Thymus (tissue), 11 donors: ENCODE results near the gene MTMR4. TPM values are rescaled to one million over a fixed set of nuclear protein-coding genes. Genes with fewer than 3 reads are reported as not detected.

ENCODE experiments used
- DNase-seq, 9 donors: peaks; one replicate each; pipeline ENCODE4 v3.0.0-alpha.2; 2013; ENCODE audit warnings: low spot score in 9 of 9, low read depth in 6 of 9, missing footprints in 1 of 9
- H3K27ac ChIP-seq, 2 donors: one replicate each; pipeline ENCODE4 v1.5.1; 2013; ENCODE audit warnings: control low read depth in 1 of 2, low read depth in 1 of 2, low read length in 1 of 2, mild to moderate bottlenecking in 1 of 2, moderate library complexity in 1 of 2
- H3K27me3 ChIP-seq, 2 donors: one replicate each; pipeline ENCODE4 v1.5.1; 2013; ENCODE audit warnings: low read length in 1 of 2; ENCODE audit not compliant: control insufficient read depth in 2 of 2, insufficient read depth in 1 of 2
- H3K36me3 ChIP-seq, 2 donors: one replicate each; pipeline ENCODE4 v1.5.1; 2013; ENCODE audit warnings: low read length in 1 of 2, mild to moderate bottlenecking in 1 of 2, moderate library complexity in 1 of 2; ENCODE audit not compliant: control insufficient read depth in 2 of 2, insufficient read depth in 2 of 2
- H3K4me1 ChIP-seq, 2 donors: one replicate each; pipeline ENCODE4 v1.5.1; 2013; ENCODE audit warnings: low read length in 2 of 2; ENCODE audit not compliant: control insufficient read depth in 2 of 2, insufficient read depth in 2 of 2
- H3K4me3 ChIP-seq, 2 donors: one replicate each; pipeline ENCODE4 v1.5.1; 2013; ENCODE audit warnings: low read length in 2 of 2, control low read depth in 1 of 2, mild to moderate bottlenecking in 1 of 2
- H3K9me3 ChIP-seq, 2 donors: one replicate each; pipeline ENCODE4 v1.5.1; 2013; ENCODE audit warnings: low read length in 1 of 2, mild to moderate bottlenecking in 1 of 2; ENCODE audit not compliant: control insufficient read depth in 2 of 2, insufficient read depth in 1 of 2
- WGBS: extraction: QIAGEN DNeasy Blood & Tissue Kit; methylation state at CpG from one replicate; pipeline ENCODE4 v1.1.7; 2013; 5-methylcytosine and 5-hydroxymethylcytosine counted together
- polyA plus RNA-seq: library from polyadenylated mRNA; stranded (reverse); fragments of 200-250 nt; gene quantifications from one replicate; pipeline ENCODE4 v1.2.3, GENCODE V29; 2013
- total RNA-seq: library from RNA; stranded (reverse); fragments of 120-200 nt; gene quantifications from one replicate; pipeline ENCODE4 v1.2.4, GENCODE V29; 2013
- donor health status: healthy.

MTMR4 gene
- total and polyA plus RNA-seq, 2 donors: 17.0 to 28.0 TPM

DNA sequence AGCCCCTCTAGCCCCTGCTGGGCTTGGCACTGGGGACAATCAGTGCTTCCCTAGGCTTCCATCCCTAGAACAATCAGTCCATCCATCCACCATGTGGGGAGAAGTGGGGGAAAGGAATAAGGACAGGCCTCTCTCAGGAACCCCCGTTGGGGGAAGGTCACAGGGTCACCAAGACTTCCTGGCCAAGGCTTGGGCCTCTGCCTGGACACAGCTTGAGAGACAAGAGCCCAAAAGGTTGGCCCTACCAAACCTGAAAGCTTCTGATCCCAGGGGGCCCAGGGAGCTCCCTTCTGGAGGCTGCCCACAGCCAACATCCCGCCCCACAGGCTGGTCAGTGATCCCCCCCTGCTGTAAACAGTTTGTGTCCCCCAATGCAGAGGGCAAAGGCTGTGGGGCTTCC is 16.2 kb upstream of the MTMR4 start:
- no peak overlapping the region for H3K27ac ChIP-seq
- 89% methylated on average over 2 of the region's 2 CpGs for WGBS
- peaks cover 11 to 71% of the 10 kb centered on the region in 2 donors for H3K27me3 ChIP-seq
- H3K4me3 ChIP-seq: no peak overlapping the region
- H3K9me3 ChIP-seq: no peaks in the 10 kb centered on the region
- DNase-seq: no peak
- H3K4me1 ChIP-seq: peaks cover 7 to 14% of the 10 kb centered on the region in 2 donors
- H3K36me3 ChIP-seq: no peaks in the 10 kb centered on the region

DNA sequence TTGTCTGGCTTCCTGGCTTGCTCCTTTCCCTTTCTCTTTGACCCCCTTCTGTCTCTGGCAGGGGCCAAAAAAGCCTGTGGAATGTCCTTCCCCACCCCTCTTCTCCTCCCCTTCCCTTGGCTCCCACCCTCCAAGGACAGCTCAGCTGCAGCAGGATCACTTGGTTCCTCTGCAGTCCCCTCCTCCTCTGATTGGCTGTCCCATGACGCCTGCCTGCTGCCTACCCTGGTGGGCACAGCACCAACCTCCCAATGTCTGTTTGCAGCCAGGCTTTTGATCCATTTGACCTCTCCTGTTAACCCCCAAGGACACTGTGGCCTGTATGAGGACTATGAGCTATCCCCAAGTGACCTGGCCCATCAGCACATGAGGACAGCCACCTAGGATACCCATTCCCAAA is 14.8 kb upstream of the MTMR4 start:
- H3K4me3 ChIP-seq: no peak overlapping the region
- peaks cover 7 to 14% of the 10 kb centered on the region in 2 donors for H3K4me1 ChIP-seq
- no peak overlapping the region for H3K27ac ChIP-seq

DNA sequence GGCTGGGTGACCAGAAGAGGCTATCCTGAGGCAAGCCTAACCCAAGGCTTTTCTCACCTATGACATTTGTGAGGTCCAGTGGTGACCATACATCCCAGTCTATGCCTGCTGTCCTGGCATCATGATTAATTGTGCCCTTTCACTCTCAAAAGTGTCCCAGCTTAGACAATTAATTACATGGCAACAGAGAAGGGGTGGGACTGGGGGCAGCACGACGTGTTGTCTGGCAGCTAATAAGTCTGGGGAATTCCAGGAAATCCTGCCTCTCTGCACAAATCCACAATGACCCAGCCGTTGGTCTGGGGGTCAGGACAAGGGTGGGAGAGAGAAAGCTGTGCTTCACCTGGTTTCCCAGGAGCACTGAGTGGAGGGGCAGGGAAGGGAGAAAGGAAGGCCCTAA is 14.0 kb upstream of the MTMR4 start:
- Histone ChIP-seq H3K4me3 (no peak overlapping the region), H3K9me3 (no peaks in the 10 kb centered on the region), H3K27ac (no peak overlapping the region), H3K36me3 (no peaks in the 10 kb centered on the region), H3K27me3 (peaks cover 8 to 51% of the 10 kb centered on the region in 2 donors), H3K4me1 (peaks cover 7 to 14% of the 10 kb centered on the region in 2 donors)
- no peak for DNase-seq
- WGBS: 86% methylated on average over 3 of the region's 3 CpGs

More for the DNA sequence above, 14.8 kb upstream of the MTMR4 start:
- no peak for DNase-seq
- Histone ChIP-seq H3K36me3 (no peaks in the 10 kb centered on the region), H3K9me3 (no peaks in the 10 kb centered on the region), H3K27me3 (peaks cover 8 to 59% of the 10 kb centered on the region in 2 donors)
- WGBS: 83% methylated on average over 1 of the region's 1 CpG

DNA sequence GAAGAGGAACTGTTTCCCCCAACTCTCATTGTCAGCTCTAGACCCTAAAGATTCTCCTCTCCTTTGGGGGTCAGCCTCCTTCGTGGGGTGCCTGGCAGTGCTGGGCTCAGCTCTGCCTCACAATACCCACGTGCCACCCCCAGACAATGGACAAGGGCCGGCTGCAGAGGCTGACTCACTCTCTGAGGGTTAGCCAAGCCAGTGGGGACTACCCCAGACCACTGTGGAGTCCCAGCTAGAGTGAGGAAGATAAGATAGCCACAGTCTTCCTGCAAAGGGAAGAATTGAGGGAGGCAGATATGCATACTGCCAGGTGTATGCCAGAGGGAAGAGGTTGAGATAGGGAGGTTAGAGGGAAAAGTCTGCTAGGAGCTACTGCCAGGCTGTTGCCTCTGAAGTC is 13.5 kb upstream of the MTMR4 start:
- Histone ChIP-seq H3K27me3 (peaks cover 8 to 46% of the 10 kb centered on the region in 2 donors), H3K4me1 (peaks cover 7 to 14% of the 10 kb centered on the region in 2 donors), H3K9me3 (no peaks in the 10 kb centered on the region), H3K4me3 (no peak overlapping the region), H3K36me3 (no peaks in the 10 kb centered on the region), H3K27ac (no peak overlapping the region)
- DNase-seq: no peak
- 86% methylated on average over 3 of the region's 3 CpGs for WGBS

DNA sequence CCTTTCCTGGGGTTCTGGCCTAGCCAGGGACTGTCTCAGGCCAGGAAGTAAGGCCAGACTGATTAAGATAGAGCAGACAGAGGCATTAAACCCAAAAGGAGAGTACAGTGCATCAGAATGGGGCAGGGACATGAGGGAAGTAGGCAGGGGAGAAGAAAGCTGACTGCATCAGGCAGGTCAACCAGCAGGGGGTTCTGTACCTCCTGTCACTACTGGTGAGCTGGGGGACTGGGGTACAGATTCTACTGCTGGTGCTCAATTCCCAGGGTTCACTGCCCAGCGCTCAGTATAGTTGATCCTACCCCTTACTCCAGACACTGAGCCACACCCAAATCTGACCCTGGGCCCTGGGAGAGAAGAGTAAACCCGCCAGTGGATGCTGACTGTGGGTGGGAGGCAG is 12.9 kb upstream of the MTMR4 start:
- peaks cover 8 to 40% of the 10 kb centered on the region in 2 donors for H3K27me3 ChIP-seq
- H3K27ac ChIP-seq: no peak overlapping the region
- no peak overlapping the region for H3K4me3 ChIP-seq
- peaks cover 7 to 13% of the 10 kb centered on the region in 2 donors for H3K4me1 ChIP-seq
- H3K9me3 ChIP-seq: no peaks in the 10 kb centered on the region
- no peak for DNase-seq
- WGBS: 91% methylated on average over 2 of the region's 2 CpGs
- no peaks in the 10 kb centered on the region for H3K36me3 ChIP-seq

DNA sequence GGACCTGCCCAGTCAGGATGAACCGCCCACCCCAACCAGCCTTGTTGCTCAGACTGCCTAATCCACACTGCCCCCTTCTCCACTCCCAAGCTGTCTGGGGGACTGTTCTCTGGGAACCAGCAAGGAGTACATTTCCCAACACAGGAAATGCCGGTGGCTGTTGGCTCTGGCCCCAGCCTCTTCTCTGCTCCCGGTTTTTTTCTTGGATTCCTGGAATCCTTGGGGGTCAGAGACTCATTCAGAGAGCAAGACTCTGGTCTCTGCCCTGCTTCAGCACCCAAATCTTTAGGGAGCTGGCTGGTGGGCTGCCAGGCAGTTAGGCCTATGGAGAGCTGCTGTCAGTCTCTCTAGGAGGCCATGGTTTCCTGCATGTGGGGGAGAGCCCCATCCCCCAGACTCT is 10.8 kb upstream of the MTMR4 start:
- Histone ChIP-seq H3K9me3 (no peaks in the 10 kb centered on the region), H3K36me3 (no peaks in the 10 kb centered on the region), H3K27ac (no peak overlapping the region), H3K27me3 (peaks cover 0 to 21% of the 10 kb centered on the region in 2 donors), H3K4me1 (peaks cover 0 to 7% of the 10 kb centered on the region in 2 donors), H3K4me3 (no peak overlapping the region)
- no peak for DNase-seq
- WGBS: 76% methylated on average over 3 of the region's 3 CpGs

DNA sequence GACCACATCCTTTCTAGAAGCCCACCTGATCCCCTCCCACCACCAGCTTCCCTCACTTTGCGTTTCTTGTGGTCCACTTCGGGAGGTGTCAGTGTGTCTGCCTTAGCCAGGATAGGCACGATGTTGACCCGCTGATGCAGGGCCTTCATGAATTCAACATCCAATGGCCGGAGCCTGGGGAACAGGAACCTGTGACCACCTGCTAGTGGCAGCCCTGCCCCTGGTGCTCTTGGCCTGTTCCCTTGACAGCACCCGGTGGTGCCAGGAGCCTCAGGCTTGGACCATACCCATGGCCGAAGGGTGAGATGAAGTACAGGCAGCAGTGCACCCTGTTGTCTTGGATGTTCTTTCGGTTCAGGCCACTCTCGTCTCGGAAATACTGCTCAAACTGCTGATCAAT is 7.2 kb upstream of the MTMR4 start:
- H3K9me3 ChIP-seq: no peaks in the 10 kb centered on the region
- H3K27ac ChIP-seq: no peak overlapping the region
- no peaks in the 10 kb centered on the region for H3K36me3 ChIP-seq
- peaks cover 8 to 19% of the 10 kb centered on the region in 2 donors for H3K4me1 ChIP-seq
- DNase-seq: no peak
- WGBS: 98% methylated on average over 10 of the region's 10 CpGs
- H3K4me3 ChIP-seq: no peak overlapping the region
- no peaks in the 10 kb centered on the region for H3K27me3 ChIP-seq

DNA sequence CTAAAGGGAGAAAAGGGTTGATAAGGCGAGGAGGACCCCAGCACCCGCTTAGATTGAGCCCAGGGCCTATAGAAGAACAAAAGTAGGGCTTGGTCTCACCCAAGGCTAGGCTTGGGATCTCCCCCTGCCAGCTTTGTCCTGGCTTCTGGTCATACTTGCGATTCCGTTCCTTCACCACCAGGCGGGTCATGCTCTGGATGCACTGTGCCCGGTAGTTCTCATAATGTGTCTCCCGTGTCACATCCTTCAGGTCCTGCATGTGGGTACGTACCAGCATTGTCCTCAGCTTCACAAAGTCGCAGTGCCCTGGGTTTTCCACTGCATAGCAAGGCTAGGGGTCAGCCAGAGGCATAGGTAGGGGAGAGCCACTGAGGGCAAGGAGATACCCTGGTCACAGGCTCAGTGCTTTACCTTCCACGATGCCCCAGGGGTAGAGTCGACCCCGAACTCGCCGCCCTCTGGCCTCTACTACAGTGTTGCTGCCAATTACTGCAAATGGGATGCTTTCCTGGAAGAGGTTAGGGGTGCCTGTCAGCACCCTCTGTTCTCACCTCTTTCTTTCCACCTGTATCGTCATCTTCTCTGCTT is 6.5 kb upstream of the MTMR4 start:
- H3K27ac ChIP-seq: no peak overlapping the region

DNA sequence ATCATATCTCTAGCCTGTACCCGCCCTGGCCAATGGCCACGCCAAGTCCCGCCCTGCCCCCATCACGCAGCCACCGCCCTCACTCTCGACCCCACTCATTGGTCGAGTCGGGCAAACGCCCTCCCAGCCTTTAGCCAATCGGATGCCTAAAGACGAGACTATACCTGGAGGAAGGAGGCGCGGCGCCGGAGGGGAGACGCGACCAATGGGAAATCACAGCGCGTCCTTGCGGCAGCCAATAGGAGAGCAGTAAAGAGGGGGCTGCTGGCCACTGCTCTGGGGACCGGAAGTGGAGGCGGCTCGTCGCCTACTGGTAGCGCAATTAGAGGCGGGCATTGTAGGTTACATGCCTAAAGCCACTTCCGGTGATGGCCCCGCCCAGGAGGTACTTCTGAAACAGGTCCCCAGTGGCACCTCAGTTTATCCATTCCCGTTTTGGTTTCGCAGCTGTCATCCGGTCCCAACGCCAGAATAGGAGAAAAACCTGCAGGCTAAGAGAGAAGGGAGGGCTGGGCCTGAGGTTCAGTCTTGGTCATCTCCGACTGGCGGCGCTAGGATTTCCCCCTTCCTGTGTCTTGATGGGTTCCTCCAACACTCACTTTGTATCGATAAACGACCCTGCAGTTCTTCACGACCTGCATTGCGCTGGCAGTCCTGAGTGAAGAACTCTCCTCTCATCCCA is 3.6 kb upstream of the MTMR4 start:
- WGBS: under 1% methylated on average over 39 of the region's 39 CpGs
- peak overlapping the region; percentile 94 to 97 for H3K27ac ChIP-seq
- H3K4me1 ChIP-seq: peaks cover 24 to 39% of the 10 kb centered on the region in 2 donors

More for the DNA sequence above, 6.5 kb upstream of the MTMR4 start:
- Histone ChIP-seq H3K4me1 (peaks cover 9 to 21% of the 10 kb centered on the region in 2 donors), H3K9me3 (no peaks in the 10 kb centered on the region), H3K4me3 (no peak overlapping the region), H3K36me3 (peaks cover 0 to 2% of the 10 kb centered on the region in 2 donors), H3K27me3 (no peaks in the 10 kb centered on the region)
- no peak for DNase-seq
- WGBS: 86% methylated on average over 15 of the region's 15 CpGs

More for the DNA sequence above, 3.6 kb upstream of the MTMR4 start:
- H3K27me3 ChIP-seq: no peaks in the 10 kb centered on the region
- H3K36me3 ChIP-seq: peaks cover 0 to 4% of the 10 kb centered on the region in 2 donors
- H3K4me3 ChIP-seq: peak overlapping the region; percentile 75 to 80
- no peaks in the 10 kb centered on the region for H3K9me3 ChIP-seq
- peak; percentile 96 to 100 (median 99) for DNase-seq
